ENCODE data around the gene C4orf51.
A peak's percentile ranks its signal among the peaks of the same experiment; 100 is the strongest.

Gene C4orf51

GRCh38 chr4:145716200-145716599 lies 36.3 kb downstream of the C4orf51 start:
- no peak for DNase-seq

- DNase-seq: no peak
Measured at GRCh38 chr4:145716661-145717200, 36.8 kb downstream of the C4orf51 start.

GRCh38 chr4:145719752-145720624 lies 40.0 kb downstream of the C4orf51 start:
- DNase-seq: peak in 1 of 5 experiments; percentile 74

GRCh38 chr4:145720656-145721055 lies 40.7 kb downstream of the C4orf51 start:
- DNase-seq: peak in 1 of 5 experiments; percentile 19

GRCh38 chr4:145722561-145722960 lies 42.6 kb downstream of the C4orf51 start:
- peak in 1 of 5 experiments; percentile 29 for DNase-seq

GRCh38 chr4:145723336-145723735 lies 43.4 kb downstream of the C4orf51 start:
- DNase-seq: no peak

- DNase-seq: no peak
Measured at GRCh38 chr4:145730026-145730425, 50.1 kb downstream of the C4orf51 start.

GRCh38 chr4:145731028-145731427 lies 51.1 kb downstream of the C4orf51 start:
- no peak for DNase-seq

GRCh38 chr4:145732001-145732815 lies 52.3 kb downstream of the C4orf51 start:
- peak in 1 of 5 experiments; percentile 30 for DNase-seq

- peak; percentile 64 to 91 (median 73) for DNase-seq
Measured at GRCh38 chr4:145732895-145733880, 53.2 kb downstream of the C4orf51 start.

GRCh38 chr4:145734031-145734430 lies 54.1 kb downstream of the C4orf51 start:
- no peak for DNase-seq

- DNase-seq: peak in 1 of 5 experiments; percentile 11
Measured at GRCh38 chr4:145734576-145735346, 54.8 kb downstream of the C4orf51 start.

- DNase-seq: no peak
Measured at GRCh38 chr4:145735347-145735675, 55.4 kb downstream of the C4orf51 start.

- no peak for DNase-seq
Measured at GRCh38 chr4:145735827-145736226, 55.9 kb downstream of the C4orf51 start.

- no peak for DNase-seq
Measured at GRCh38 chr4:145736241-145736831, 56.4 kb downstream of the C4orf51 start.

GRCh38 chr4:145739845-145740244 lies 59.9 kb downstream of the C4orf51 start:
- no peak for DNase-seq

- DNase-seq: no peak
Measured at GRCh38 chr4:145740806-145741205, 60.9 kb downstream of the C4orf51 start.

- DNase-seq: no peak
Measured at GRCh38 chr4:145743641-145744040, 63.7 kb downstream of the C4orf51 start.

- DNase-seq: no peak
Measured at GRCh38 chr4:145755802-145756201, 75.9 kb downstream of the C4orf51 start.

- DNase-seq: peak in 1 of 5 experiments; percentile 47
Measured at GRCh38 chr4:145756244-145756643, 76.3 kb downstream of the C4orf51 start.

- no peak for DNase-seq
Measured at GRCh38 chr4:145757188-145757587, 77.2 kb downstream of the C4orf51 start.

Data from T-helper 2 cell (primary cell).